GM21515 (cell line): ENCODE results near the gene TNXB.
A peak's percentile ranks its signal among the peaks of the same experiment; 100 is the strongest.

ENCODE experiments used
- ATAC-seq: cut with Tn5 transposase; IDR thresholded peaks from one replicate; pipeline ENCODE4 v1.9.1; 2021; ENCODE audit not compliant: unreplicated experiment

TNXB gene

DNA sequence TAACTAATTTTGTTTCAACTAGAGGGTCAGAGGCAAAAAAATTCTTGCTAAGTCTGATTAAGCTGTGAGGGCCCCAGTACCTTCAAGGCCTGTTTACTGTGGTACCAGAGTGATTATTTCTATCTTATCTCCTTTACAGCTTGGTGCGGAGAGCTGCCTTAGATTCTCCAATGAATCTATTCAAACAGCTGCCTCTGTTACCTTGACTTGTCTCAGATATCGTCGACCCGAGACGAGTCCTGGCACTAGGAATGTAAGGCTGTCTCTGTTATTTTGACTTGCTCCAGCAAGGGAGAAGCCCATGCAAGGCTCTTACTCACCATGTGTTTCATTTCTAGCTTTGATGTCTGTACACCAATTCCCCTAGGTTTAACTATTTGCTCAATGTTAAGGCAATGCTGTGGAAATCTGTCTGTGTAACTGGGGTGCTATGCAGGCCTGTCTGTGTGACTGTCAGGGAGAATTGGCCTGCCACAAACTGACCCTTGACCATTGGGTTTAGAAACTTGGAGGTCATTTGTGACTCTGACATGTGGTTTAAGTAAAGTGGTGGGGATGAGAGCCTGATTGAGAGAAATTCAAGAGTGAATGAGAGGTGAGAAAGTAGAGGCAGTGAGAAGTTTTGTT is 31.4 kb upstream of the TNXB start:
- ATAC-seq, result no peak

DNA sequence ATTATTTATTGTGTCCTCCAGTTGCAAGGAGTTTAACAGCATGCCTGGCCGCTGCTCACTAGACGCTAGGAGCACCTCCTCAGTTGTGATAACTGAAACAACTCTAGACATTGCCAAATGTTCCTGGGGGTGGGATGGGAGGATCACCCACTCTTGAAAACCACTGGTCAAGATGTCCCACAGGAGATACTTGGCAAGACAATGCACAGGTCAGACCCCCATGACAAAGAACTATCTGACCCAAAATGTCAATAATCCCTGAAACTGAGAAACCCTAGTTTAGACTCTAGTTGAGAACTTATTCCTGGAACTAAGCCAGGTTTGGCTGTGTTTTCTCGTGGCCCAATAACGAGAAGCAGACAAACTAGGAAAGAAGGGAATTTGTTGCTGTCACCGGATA is 30.5 kb upstream of the TNXB start:
- ATAC-seq, result no peak

DNA sequence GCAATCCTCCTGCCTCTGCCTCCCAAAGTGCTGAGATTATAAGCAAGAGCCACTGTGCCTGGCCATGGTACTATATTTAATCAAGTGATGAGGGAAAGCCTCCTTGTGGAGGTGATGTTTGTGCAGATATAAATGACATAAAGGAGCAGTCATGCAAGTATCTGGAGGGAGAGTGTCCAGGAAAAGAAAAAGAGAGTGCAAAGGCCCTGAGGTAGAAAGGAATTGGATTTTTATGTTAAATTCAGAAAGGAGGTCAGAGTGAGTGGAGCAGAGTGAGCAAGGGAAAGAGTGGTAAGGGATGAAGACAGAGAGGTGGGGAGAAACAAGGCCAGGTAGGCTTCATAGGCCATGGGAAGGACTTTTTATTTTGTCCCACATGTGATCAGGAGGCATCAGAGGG is 28.3 kb upstream of the TNXB start:
- no peak for ATAC-seq

GRCh38 chr6:32133786-32134185 is 24.6 kb upstream of the TNXB start:
- ATAC-seq, result no peak

- ATAC-seq, result no peak
These were observed 23.0 kb upstream of the TNXB start for GRCh38 chr6:32132110-32132509.

- ATAC-seq, result no peak
These were observed 22.4 kb upstream of the TNXB start for GRCh38 chr6:32131439-32131948.

DNA sequence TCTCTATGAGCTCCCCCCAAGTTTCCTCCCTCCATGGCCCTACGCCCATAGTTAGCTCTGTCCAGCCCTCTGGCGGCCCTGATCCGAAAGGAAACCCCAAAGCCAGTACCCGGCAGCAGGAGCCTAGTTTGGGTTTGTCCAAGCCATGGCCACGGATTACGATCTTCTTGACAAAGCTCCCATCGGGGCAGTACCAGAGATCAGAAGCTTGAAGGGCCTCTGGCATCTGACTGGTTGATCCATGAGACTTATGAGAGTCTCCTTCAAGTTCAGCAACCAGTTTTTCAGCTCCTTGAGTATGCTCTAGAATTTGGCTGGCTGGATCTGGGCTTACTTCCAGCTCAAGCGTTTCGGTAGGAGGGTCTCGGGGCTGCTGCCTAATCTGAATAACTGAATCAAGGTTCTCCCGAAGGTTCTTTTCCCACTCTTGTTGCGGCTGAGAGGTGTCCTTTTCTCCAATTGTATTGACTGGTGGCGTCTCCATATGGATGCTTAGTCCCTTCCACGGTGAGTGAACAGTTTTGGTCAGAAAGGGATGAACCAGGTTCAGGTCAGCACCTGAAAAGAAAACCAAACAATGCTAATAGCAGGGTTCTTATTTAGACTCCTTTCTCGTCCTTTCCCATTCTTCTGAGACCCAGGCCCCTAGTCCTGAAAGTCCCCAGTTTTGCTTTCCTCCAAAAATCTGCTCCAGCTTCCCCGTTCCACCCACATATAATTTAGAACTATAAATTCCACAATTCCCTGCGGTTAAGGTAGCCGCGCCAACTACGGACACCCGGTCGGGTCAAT is 20.4 kb upstream of the TNXB start:
- ATAC-seq, result peak; percentile 12

DNA sequence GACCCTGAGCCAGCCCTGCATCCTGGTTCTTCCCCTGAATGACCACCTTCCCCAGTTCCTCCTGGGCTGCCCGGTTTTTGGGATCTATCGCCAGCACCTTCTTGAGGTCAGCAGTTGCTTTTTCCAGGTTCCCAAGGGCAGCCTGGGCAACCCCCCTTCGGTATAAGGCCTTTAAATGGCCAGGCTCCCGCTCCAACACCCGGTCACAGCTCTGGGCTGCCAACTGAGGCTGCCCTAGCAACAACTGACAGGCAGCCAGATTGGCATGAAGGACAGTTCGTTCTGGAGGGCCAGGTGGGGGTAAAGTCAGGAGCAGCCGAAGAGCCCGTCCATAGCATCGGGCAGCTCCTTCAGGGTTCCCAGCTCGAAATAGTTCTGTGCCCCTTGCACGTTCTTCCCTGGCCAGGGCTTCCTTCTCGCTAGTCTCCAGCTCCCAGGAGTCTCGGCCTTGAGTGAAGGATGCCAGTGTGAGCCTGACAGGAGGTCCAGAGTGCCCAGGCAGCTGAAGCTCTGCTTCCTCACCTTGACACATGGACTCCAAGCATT is 19.7 kb upstream of the TNXB start:
- no peak for ATAC-seq

GRCh38 chr6:32127717-32128592 is 18.8 kb upstream of the TNXB start, which contains the start of gene ATF6B:
Gene ATF6B (minus strand): TSS chr6:32128246. CDS start chr6:32128207, 39 bp downstream.
- ATAC-seq, result peak; percentile 82

DNA sequence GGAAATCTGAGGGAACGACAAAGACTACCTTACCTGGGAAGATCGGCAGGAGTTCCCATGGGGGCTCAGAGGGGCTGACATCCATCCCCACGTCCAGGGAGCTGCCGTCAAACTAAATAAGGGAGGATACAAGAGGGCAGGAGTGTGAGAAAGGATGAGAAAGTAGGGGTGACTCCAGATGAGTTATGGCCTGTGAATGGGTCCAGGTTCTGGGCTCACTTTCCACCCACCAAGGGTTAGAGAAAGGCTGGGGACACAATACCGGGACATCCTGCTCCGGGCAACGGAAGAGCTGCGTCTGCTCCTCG is 18.2 kb upstream of the TNXB start:
- ATAC-seq, result no peak

DNA sequence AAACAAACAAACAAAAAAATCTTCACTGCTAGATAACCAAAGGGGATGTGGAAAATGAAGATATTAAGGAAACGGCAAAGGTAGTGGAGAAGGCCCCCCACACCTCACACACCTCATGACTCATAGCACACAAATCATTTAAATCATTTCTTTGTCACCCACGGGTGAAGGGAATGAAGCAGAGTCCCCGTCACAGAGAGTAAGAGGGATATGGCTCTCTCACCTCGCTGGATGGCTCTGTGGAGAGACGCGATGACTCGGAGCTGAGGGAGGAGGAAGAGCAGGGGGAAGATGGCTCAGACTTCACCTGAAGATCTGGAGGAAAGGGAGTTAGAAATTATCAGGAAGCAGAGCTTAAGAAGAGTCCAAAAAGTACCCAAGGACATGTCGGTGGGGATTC is 17.7 kb upstream of the TNXB start:
- no peak for ATAC-seq

- ATAC-seq, result no peak
These were observed 14.5 kb upstream of the TNXB start for GRCh38 chr6:32123681-32124080.

DNA sequence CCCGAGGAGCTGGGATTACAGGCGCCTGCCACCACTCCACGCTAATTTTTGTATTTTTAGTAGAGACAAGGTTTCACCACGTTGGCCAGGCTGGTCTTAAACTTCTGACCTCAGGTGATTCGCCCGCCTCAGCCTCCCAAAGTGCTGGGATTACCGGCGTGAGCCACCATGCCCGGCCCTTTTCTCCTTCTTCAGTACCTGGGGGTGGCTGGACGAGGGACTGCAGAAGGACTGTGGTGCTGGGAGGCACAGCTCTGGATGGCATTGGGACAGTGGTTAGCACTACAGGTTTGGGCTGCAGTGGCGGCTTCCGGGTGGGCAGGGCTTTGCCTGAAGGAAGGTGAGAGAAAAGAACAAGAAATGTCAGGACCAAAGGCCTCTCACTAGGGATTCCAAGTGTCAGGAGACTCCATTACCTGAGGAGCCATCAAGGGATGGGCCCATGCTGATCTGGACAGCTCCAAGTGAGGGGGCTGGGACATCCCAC is 11.5 kb upstream of the TNXB start:
- ATAC-seq, result no peak

- no peak for ATAC-seq
These were observed 9.9 kb upstream of the TNXB start for GRCh38 chr6:32118782-32119628.

DNA sequence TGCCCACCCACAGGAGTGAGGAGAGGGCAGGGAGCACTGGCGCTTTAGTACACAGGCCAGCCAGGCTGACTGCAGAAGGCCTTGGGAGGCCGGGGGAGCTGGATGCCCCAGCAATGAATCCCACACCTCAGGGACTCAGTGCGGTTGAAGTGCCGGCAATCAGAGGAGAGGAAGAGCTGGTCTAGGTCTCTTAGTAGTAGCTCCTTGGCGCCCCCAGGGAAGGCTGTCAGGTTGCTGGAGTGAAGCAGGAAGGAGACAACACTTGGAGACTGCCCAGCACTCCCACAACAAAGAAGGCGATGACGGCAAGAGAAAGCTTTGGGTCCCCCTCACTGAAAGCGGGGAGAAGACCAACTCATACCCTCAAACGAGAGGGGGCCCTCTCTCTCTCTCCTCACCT is 8.3 kb upstream of the TNXB start:
- no peak for ATAC-seq

DNA sequence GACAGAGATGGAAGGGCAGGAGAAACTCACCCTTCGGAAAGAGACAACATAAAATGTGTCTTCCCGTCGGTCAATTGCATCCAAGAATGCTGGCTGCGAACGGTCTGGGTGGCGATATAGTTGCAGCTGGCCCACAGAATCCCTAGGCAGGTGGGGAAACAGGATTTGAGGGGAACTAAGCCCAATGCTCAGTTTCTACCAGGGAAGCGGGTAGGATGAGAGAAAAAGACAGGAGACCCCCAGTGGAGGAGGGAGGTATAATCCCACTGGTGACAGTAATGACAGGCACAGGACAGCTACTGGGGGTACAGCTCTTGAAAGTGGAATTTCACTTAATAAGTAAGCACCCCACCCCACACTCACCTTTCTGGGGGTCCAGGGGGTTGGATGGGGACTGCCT is 7.5 kb upstream of the TNXB start:
- ATAC-seq, result no peak

GRCh38 chr6:32115623-32116022 is 6.5 kb upstream of the TNXB start:
- no peak for ATAC-seq

DNA sequence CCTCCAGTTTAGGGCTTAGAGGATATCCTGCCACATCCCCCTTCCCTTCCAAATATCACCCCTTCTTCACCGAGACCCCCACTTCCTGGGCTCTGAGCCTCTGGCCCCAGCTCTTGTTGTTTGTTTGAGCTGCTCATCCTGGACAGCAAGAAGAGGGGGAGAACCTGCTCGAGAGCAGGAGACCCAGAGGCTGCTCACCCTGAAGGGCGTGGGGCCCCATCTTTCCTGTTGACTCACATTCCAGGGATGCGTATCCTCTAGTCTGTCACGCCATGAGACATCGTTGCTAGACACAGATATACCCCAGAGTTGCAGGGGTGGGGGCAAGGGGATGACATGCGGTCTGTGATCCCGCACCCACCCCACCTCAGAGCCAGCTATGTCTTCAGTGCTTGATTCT is 5.7 kb upstream of the TNXB start:
- no peak for ATAC-seq

- ATAC-seq, result no peak
These were observed 4.5 kb upstream of the TNXB start for GRCh38 chr6:32113386-32114352.
